HepG2 (cell line): ENCODE data around the gene ATPAF2. TPM values are rescaled to one million over a fixed set of nuclear protein-coding genes. Genes with fewer than 3 reads are reported as not detected.
A peak's percentile ranks its signal among the peaks of the same experiment; 100 is the strongest.

Source experiments
- ARID2 ChIP-seq: sonication (generic); formaldehyde crosslinking; IDR thresholded peaks from 2 replicates; pipeline ENCODE4 v1.8.1; 2022; ENCODE audit warnings: mild to moderate bottlenecking, missing genetic modification reagents, borderline replicate concordance
- CAMTA2 ChIP-seq: sonication (generic); formaldehyde crosslinking; IDR thresholded peaks from 2 replicates; pipeline ENCODE4 v1.4.0; 2020; ENCODE audit warnings: mild to moderate bottlenecking, missing genetic modification reagents, borderline replicate concordance
- CCDC6 ChIP-seq: sonication (generic); formaldehyde crosslinking; IDR thresholded peaks from 2 replicates; pipeline ENCODE4 v1.8.1; 2022; ENCODE audit warnings: mild to moderate bottlenecking, missing genetic modification reagents, moderate library complexity
- NAIF1 ChIP-seq: sonication (generic); formaldehyde crosslinking; IDR thresholded peaks from 2 replicates; pipeline ENCODE4 v1.5.0; 2020; ENCODE audit warnings: mild to moderate bottlenecking, missing genetic modification reagents, borderline replicate concordance
- POGZ ChIP-seq: sonication (generic); formaldehyde crosslinking; IDR thresholded peaks from 2 replicates; pipeline ENCODE4 v1.4.0; 2020; ENCODE audit warnings: mild to moderate bottlenecking, missing genetic modification reagents
- SATB2 ChIP-seq: sonication (generic); formaldehyde crosslinking; IDR thresholded peaks from 2 replicates; pipeline ENCODE4 v1.5.0; 2020; ENCODE audit warnings: missing genetic modification reagents
- TAF15 ChIP-seq: fragments of 200-400 bp; formaldehyde crosslinking; IDR thresholded peaks from one replicate; pipeline ENCODE4 v1.6.1; 2018; ENCODE audit warnings: mild to moderate bottlenecking, low read depth, low read length; ENCODE audit not compliant: poor library complexity, severe bottlenecking
- ZFP90 ChIP-seq: sonication (generic); formaldehyde crosslinking; IDR thresholded peaks from 2 replicates; pipeline ENCODE4 v1.8.0; 2022; ENCODE audit warnings: missing genetic modification reagents, mild to moderate bottlenecking, inconsistent platforms, borderline replicate concordance
- ZNF160 ChIP-seq: sonication (generic); formaldehyde crosslinking; IDR thresholded peaks from 2 replicates; pipeline ENCODE4 v1.8.0; 2022; ENCODE audit warnings: mild to moderate bottlenecking, inconsistent platforms, missing genetic modification reagents
- ZNF468 ChIP-seq: sonication (generic); formaldehyde crosslinking; IDR thresholded peaks from 2 replicates; pipeline ENCODE4 v1.8.0; 2022; ENCODE audit warnings: mild to moderate bottlenecking, moderate library complexity, missing genetic modification reagents
- ZNF652 ChIP-seq: IDR thresholded peaks from 2 replicates; pipeline ENCODE4 v1.6.1; 2016; ENCODE audit warnings: low read depth, borderline replicate concordance
- polyA plus RNA-seq, 8 experiments: library from polyadenylated mRNA; depleted of rRNA in 3 of 8; stranded (reverse) in 7 of 8; unstranded in 1 of 8; fragments of >200 nt; fragmentation: Illumina TruSeq in 4 of 8; extraction: Trizol in 4 of 8; gene quantifications; 2 replicates each; pipeline versions ENCODE4 v1.2.1 to v1.2.3, GENCODE V29; 2011 to 2016; ENCODE audit warnings: low read depth in 4 of 8, missing spikeins in 1 of 8, mixed read lengths in 1 of 8; ENCODE audit not compliant: insufficient read depth in 1 of 8
- total RNA-seq, 5 experiments: library from RNA; depleted of rRNA; stranded (reverse); fragments of >200 nt; fragmentation: Illumina TruSeq; extraction: Trizol; gene quantifications; 2 replicates each; pipeline ENCODE4 v1.2.3, GENCODE V29; 2016; ENCODE audit warnings: low read depth in 1 of 5
- TF ChIP-seq, protein P1 (sequence below): sonication (generic); formaldehyde crosslinking; IDR thresholded peaks from 2 replicates; pipeline ENCODE4 v1.4.0; 2020; ENCODE audit warnings: mild to moderate bottlenecking, missing genetic modification reagents, borderline replicate concordance
- TF ChIP-seq, protein P2 (sequence below): sonication (generic); formaldehyde crosslinking; IDR thresholded peaks from 2 replicates; pipeline ENCODE4 v1.4.0; 2020; ENCODE audit warnings: missing genetic modification reagents
- TF ChIP-seq, protein P3 (sequence below): sonication (generic); formaldehyde crosslinking; conservative IDR thresholded peaks from 2 replicates; pipeline ENCODE4 v1.8.0; 2022; ENCODE audit warnings: mild to moderate bottlenecking, moderate library complexity, missing genetic modification reagents
- TF ChIP-seq, protein P4 (sequence below): sonication (generic); formaldehyde crosslinking; IDR thresholded peaks from 2 replicates; pipeline ENCODE4 v1.4.0; 2020; ENCODE audit warnings: mild to moderate bottlenecking, missing genetic modification reagents
- TF ChIP-seq, protein P5 (sequence below): sonication (generic); formaldehyde crosslinking; IDR thresholded peaks from 2 replicates; pipeline ENCODE4 v1.5.0; 2020; ENCODE audit warnings: missing genetic modification reagents

The ATPAF2 gene
- total and polyA plus RNA-seq, 2 of the 13 experiments (the other 11 are each of a cell fraction or from before 2014, with no cell fraction given) = 15.0 to 16.5 TPM

DNA sequence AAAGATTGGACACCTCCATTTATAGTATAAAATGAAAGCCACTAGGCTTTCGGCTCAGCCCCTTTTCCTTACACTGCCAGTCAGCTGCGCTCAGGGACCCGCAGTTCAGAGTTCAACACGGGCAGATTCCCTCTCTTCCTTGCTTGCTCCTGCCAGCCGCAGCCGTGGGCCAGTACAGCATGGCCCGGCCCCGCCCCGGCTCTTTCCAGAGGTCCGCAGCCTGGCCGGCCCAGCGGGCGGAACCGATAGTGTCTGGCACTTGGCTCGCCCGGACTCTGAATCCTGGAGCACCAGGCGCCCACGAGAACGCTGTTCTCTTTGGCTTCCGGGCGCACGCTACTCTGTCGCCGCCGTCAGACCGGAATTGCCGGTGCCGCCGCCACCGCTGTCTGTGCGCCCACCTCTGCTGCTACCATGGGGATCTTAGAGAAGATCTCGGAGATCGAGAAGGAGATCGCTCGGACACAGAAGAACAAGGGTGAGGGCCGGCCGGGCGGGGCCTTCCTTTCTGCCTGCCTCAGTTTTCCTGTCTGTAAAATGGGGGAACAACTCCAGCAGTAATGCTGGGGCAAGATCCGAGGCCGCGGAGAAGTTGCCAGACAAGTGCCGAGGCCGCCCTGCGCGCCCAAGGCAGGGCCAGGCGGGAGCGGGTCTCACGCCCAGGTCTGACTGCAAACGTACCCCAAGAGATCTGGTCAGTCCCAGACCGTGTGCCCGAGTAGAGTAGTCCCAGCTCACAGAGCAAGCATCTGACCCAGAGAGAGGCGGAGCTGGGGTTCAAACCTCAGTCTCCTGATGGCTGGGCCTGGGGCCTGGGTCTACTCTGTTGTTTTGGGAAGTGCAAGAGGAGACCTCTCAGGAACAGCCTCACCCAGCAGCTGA is 48.9 kb upstream of the ATPAF2 start, which contains the start of gene DRG2 (continued):
- TF ChIP-seq, protein P1, sequence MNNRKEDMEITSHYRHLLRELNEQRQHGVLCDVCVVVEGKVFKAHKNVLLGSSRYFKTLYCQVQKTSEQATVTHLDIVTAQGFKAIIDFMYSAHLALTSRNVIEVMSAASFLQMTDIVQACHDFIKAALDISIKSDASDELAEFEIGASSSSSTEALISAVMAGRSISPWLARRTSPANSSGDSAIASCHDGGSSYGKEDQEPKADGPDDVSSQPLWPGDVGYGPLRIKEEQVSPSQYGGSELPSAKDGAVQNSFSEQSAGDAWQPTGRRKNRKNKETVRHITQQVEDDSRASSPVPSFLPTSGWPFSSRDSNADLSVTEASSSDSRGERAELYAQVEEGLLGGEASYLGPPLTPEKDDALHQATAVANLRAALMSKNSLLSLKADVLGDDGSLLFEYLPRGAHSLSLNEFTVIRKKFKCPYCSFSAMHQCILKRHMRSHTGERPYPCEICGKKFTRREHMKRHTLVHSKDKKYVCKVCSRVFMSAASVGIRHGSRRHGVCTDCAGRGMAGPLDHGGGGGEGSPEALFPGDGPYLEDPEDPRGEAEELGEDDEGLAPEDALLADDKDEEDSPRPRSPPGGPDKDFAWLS (CRISPR knock-in tag) = no peak; the same call in 1 of the 2 replicates
- TF ChIP-seq POGZ (CRISPR knock-in tag) = peak; percentile 98
- TF ChIP-seq ZNF652 (CRISPR knock-in tag) = peak; percentile 55; the same call in 1 of the 2 replicates
- TF ChIP-seq CAMTA2 (CRISPR knock-in tag) = no peak; the same call in 1 of the 2 replicates
- no peak for TF ChIP-seq SATB2 (CRISPR knock-in tag)
- TF ChIP-seq, protein P2, sequence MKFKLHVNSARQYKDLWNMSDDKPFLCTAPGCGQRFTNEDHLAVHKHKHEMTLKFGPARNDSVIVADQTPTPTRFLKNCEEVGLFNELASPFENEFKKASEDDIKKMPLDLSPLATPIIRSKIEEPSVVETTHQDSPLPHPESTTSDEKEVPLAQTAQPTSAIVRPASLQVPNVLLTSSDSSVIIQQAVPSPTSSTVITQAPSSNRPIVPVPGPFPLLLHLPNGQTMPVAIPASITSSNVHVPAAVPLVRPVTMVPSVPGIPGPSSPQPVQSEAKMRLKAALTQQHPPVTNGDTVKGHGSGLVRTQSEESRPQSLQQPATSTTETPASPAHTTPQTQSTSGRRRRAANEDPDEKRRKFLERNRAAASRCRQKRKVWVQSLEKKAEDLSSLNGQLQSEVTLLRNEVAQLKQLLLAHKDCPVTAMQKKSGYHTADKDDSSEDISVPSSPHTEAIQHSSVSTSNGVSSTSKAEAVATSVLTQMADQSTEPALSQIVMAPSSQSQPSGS (CRISPR knock-in tag) = peak; percentile 91
- TF ChIP-seq NAIF1 (CRISPR knock-in tag) = peak; percentile 87; the same call in 1 of the 2 replicates
- TF ChIP-seq, protein P3, sequence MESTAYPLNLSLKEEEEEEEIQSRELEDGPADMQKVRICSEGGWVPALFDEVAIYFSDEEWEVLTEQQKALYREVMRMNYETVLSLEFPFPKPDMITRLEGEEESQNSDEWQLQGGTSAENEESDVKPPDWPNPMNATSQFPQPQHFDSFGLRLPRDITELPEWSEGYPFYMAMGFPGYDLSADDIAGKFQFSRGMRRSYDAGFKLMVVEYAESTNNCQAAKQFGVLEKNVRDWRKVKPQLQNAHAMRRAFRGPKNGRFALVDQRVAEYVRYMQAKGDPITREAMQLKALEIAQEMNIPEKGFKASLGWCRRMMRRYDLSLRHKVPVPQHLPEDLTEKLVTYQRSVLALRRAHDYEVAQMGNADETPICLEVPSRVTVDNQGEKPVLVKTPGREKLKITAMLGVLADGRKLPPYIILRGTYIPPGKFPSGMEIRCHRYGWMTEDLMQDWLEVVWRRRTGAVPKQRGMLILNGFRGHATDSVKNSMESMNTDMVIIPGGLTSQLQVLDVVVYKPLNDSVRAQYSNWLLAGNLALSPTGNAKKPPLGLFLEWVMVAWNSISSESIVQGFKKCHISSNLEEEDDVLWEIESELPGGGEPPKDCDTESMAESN = peak; percentile 95
- peak; percentile 95 for TF ChIP-seq ZNF160 (CRISPR knock-in tag)
- TF ChIP-seq TAF15 = peak; percentile 81
- TF ChIP-seq, protein P4, sequence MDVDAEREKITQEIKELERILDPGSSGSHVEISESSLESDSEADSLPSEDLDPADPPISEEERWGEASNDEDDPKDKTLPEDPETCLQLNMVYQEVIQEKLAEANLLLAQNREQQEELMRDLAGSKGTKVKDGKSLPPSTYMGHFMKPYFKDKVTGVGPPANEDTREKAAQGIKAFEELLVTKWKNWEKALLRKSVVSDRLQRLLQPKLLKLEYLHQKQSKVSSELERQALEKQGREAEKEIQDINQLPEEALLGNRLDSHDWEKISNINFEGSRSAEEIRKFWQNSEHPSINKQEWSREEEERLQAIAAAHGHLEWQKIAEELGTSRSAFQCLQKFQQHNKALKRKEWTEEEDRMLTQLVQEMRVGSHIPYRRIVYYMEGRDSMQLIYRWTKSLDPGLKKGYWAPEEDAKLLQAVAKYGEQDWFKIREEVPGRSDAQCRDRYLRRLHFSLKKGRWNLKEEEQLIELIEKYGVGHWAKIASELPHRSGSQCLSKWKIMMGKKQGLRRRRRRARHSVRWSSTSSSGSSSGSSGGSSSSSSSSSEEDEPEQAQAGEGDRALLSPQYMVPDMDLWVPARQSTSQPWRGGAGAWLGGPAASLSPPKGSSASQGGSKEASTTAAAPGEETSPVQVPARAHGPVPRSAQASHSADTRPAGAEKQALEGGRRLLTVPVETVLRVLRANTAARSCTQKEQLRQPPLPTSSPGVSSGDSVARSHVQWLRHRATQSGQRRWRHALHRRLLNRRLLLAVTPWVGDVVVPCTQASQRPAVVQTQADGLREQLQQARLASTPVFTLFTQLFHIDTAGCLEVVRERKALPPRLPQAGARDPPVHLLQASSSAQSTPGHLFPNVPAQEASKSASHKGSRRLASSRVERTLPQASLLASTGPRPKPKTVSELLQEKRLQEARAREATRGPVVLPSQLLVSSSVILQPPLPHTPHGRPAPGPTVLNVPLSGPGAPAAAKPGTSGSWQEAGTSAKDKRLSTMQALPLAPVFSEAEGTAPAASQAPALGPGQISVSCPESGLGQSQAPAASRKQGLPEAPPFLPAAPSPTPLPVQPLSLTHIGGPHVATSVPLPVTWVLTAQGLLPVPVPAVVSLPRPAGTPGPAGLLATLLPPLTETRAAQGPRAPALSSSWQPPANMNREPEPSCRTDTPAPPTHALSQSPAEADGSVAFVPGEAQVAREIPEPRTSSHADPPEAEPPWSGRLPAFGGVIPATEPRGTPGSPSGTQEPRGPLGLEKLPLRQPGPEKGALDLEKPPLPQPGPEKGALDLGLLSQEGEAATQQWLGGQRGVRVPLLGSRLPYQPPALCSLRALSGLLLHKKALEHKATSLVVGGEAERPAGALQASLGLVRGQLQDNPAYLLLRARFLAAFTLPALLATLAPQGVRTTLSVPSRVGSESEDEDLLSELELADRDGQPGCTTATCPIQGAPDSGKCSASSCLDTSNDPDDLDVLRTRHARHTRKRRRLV (CRISPR knock-in tag) = peak; percentile 64; the same call in 1 of the 2 replicates
- TF ChIP-seq ZFP90 (CRISPR knock-in tag) = peak; percentile 87
- TF ChIP-seq ARID2 = peak; percentile 69; the same call in 1 of the 2 replicates
- TF ChIP-seq ZNF468 (CRISPR knock-in tag) = 0 out of 2 replicates have a peak, but pooled peaks have one; percentile 37
- peak; percentile 96 for TF ChIP-seq CCDC6 (CRISPR knock-in tag)
- TF ChIP-seq, protein P5, sequence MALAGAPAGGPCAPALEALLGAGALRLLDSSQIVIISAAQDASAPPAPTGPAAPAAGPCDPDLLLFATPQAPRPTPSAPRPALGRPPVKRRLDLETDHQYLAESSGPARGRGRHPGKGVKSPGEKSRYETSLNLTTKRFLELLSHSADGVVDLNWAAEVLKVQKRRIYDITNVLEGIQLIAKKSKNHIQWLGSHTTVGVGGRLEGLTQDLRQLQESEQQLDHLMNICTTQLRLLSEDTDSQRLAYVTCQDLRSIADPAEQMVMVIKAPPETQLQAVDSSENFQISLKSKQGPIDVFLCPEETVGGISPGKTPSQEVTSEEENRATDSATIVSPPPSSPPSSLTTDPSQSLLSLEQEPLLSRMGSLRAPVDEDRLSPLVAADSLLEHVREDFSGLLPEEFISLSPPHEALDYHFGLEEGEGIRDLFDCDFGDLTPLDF (CRISPR knock-in tag) = peak; percentile 71
